Coronary artery (tissue), 2 donors: ENCODE data around the gene PDAP1.
A peak's percentile ranks its signal among the peaks of the same experiment; 100 is the strongest.

ENCODE experiments used
- DNase-seq: peaks from one replicate; pipeline ENCODE4 v3.0.0-alpha.2; 2017; ENCODE audit warnings: low spot score
- H3K27ac ChIP-seq, 2 donors: fragments of 200-600 bp; sonication (generic); one replicate each; pipeline ENCODE4 v1.5.1; 2016 to 2019
- H3K4me3 ChIP-seq: fragments of 200-600 bp; sonication (generic); 2 replicates; pipeline ENCODE4 v1.5.1; 2016; ENCODE audit warnings: mild to moderate bottlenecking, moderate library complexity
- TF ChIP-seq, protein P1 (sequence below): fragments of 200-600 bp; sonication (generic); IDR thresholded peaks from one replicate; pipeline ENCODE4 v1.5.1; 2019; ENCODE audit warnings: antibody characterized with exemption

The PDAP1 gene

DNA sequence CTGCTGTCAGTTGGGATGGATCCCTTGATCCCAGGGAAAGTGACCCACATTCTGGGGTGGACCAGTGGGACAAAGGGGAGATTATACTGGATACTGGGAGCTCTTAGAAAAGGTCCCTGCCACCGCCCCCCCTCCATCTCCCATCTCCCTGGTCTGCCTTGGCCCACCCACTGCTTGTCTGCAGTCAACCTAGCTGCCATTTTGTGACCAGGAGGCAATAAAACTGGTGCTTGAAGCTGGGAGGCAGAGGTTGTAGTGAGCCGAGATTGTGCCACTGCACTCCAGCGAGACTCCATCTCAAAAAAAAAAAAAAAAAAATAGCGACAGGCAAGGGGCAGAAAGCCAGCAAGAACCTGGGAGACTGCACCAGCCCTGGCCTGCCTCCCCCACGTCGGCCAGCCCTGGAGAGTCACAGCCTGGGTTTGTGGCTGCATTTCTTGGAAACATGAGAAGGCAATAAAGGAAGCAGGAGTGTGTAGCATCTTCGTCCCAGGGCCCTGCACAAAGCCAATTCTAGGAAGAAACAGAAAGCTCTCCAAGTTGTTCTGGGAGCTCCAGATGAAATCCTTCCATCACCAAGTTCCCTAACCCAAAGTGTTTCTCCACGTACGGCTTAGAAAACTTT, 38.5 kb downstream of the PDAP1 start:
- DNase-seq: no peak
- peak overlapping the region; percentile 10 to 32 for H3K27ac ChIP-seq
- TF ChIP-seq, protein P1, sequence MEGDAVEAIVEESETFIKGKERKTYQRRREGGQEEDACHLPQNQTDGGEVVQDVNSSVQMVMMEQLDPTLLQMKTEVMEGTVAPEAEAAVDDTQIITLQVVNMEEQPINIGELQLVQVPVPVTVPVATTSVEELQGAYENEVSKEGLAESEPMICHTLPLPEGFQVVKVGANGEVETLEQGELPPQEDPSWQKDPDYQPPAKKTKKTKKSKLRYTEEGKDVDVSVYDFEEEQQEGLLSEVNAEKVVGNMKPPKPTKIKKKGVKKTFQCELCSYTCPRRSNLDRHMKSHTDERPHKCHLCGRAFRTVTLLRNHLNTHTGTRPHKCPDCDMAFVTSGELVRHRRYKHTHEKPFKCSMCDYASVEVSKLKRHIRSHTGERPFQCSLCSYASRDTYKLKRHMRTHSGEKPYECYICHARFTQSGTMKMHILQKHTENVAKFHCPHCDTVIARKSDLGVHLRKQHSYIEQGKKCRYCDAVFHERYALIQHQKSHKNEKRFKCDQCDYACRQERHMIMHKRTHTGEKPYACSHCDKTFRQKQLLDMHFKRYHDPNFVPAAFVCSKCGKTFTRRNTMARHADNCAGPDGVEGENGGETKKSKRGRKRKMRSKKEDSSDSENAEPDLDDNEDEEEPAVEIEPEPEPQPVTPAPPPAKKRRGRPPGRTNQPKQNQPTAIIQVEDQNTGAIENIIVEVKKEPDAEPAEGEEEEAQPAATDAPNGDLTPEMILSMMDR: no peak
- H3K4me3 ChIP-seq: no peak overlapping the region

DNA sequence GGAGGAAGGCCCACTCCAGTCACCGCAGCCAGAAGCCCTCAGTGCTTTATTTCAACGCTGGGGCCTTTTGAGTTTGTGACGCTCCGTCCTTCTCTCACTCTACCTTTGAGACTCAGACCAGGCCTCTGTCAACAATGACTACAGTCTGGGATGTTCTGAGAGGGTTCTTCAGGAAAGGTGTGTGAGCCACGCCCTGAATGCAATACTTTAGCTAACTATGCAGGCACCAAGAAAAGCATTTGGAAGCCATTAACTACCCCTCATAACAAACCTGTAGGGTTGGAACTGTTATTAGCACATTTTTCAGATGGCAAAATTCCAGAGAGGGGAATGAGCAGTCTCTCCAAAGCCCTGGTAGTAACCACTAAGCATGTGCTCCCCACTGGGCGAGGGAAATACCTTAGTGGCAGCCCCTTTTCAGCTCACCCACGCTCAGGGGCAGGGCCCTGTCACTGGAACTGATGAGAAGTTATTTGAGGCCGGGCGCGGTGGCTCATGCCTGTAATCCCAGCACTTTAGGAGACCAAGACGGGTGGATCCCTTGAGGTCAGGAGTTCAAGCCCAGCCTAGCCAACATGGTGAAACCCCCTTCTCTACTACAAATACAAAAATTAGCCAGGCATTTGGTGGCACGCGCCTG, 39.5 kb downstream of the PDAP1 start:
- no peak for DNase-seq
- TF ChIP-seq, protein P1: no peak
- H3K27ac ChIP-seq: no peak overlapping the region
- no peak overlapping the region for H3K4me3 ChIP-seq

DNA sequence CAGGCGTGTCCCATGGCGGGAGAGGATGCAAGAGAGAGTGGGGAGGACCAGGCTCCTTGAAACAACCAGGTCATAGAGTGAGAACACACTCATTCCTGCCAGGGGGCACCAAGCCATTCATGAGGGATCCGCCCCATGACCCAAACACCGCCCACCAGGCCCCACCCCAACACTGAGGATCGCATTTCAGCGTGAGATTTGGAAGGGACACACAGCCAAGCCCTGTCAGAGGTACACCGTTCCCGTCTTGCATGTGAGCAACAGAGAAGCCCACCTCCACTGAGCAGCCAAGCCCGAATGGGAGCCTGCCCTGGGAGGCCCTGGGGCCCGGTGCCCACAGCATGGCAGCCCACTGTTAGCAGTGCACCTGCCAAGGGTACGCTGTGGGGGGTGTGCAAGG, 41.8 kb downstream of the PDAP1 start:
- Histone ChIP-seq H3K27ac (no peak overlapping the region), H3K4me3 (no peak overlapping the region)
- TF ChIP-seq, protein P1: no peak
- DNase-seq: no peak

DNA sequence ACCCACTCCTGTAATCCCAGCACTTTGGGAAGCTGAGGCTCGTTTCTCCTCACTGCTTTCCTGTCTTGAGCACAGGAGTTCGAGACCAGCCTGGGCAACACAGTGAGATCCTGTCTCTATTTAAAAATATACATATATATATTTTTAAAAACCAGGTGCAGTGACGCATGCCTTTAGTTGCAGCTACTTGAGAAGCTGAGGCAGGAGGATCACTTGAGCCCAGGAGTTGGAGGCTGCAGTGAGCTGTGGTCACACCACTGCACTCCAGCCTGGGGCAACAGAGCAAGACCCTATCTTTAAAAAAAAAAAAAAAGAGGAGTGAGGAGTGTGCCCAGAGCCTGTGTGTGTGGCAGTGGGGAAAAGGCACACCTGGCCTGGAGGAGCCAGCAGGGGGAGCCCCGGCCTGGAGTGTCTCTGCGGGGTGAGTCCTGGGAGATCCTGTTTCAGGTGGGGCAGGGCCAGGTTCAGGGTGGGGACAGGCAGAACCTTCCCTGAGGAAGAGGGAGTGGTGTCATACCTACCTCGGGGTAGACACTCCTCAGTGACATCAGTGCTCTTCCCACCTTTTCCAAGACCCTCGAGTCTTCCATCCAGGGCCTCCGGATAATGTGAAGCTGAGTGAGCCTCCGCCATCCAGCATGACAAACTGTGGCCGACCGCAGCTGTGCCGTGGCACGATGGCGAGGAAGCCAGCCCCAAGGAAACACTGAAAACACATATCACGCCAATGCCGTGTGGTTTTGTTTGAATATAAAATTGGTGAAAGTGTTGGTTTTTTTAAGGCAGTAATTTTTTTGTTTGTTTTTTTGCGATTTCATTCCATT, 42.9 kb downstream of the PDAP1 start:
- Histone ChIP-seq H3K27ac (no peak overlapping the region), H3K4me3 (no peak overlapping the region)
- DNase-seq: no peak
- TF ChIP-seq, protein P1: no peak

DNA sequence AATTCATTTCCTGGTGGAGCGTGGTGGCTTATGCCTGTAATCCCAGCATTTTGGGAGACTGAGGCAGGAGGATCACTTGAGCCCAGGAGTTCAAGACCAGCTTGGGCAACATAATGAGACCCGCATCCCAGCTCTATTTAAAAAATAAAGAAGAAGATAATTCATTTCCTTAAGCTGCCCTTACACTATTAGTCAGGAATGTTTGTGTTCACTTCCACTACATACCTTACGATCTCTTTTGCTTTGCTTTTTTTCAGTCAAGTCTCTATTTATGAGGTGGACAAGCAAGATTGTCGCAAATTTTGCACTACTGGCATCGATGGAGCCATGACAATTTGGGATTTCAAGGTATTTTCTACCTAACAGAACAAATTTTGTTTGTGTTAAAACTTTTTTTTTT, 45.1 kb downstream of the PDAP1 start:
- H3K4me3 ChIP-seq: no peak overlapping the region
- no peak overlapping the region for H3K27ac ChIP-seq
- DNase-seq: no peak
- TF ChIP-seq, protein P1: no peak

DNA sequence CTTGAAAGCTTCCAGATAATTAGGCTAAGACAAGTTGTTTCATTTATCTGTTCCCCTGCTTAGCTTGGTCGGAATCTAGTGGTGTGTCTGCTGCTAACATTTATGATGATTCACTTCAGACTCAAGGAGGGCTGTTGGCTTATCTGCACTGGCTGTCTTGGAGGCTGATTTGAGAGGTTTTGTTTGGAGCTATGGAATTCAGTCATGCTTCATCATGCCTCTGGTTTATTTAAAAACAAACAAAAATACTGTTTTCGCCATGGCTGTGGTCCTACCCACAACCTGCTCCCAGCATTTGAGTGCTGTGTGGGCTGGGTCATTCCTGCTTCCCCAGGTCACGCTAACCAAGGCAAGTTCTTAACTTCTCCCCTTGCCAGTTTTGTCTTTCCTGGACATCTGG, 45.6 kb downstream of the PDAP1 start:
- TF ChIP-seq, protein P1: no peak
- DNase-seq: no peak
- H3K4me3 ChIP-seq: no peak overlapping the region
- no peak overlapping the region for H3K27ac ChIP-seq
